NCI-H2171 treated with DMSO at 0.1 percent for 48 hours (cell line): Measurements from ENCODE around the gene TMEM63A.
"Not testable (repeated sequence)": the region's sequence is repeated elsewhere in the genome, so short reads cannot be mapped to it uniquely, and the experiment has no call there.

Experiments used
- DNase-seq: peaks from one replicate; lab custom pipeline; 2025; lab: John Stamatoyannopoulos, UW

TMEM63A gene

DNA sequence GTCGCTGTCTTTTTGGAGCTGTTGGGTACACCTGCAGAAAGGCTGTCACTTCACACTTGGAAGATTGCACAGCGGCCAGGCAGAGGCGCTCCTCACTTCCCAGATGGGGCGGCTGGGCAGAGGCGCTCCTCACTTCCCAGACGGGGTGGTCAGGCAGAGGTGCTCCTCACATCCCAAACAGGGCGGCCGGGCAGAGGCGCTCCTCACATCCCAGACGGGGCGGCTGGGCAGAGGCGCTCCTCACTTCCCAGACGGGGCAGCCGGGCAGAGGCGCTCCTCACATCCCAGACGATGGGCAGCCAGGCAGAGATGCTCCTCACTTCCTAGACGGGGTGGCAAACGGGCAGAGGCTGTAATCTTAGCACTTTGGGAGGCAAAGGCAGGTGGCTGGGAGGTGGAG, 86.1 kb downstream of the TMEM63A start:
- not testable (repeated sequence) for DNase-seq
